Ramos (cell line): ENCODE measurements around the gene MYLK.
"Not testable (repeated sequence)": the region's sequence is repeated elsewhere in the genome, so short reads cannot be mapped to it uniquely, and the experiment has no call there.

Experiments used
- in situ Hi-C: fragments of 300-500 bp; cut with MboI; formaldehyde crosslinking; loops from one replicate; pipeline ENCODE4 v1.14.3; 2022; ENCODE audit warnings: low sequenced_read_pairs; ENCODE audit not compliant: unreplicated experiment

The MYLK gene

GRCh38 chr3:123732447-123732846 lies 151.7 kb downstream of the MYLK start:
- in situ Hi-C loops: no loop called here

GRCh38 chr3:123730829-123731228 lies 153.3 kb downstream of the MYLK start:
- in situ Hi-C loops: no loop called here

- in situ Hi-C loops: no loop called here
Observed at GRCh38 chr3:123728991-123729390, 155.1 kb downstream of the MYLK start.

- in situ Hi-C loops: no loop called here
Observed at GRCh38 chr3:123728014-123728413, 156.1 kb downstream of the MYLK start.

GRCh38 chr3:123725652-123726400 lies 158.3 kb downstream of the MYLK start:
- in situ Hi-C loops: no loop called here

GRCh38 chr3:123724306-123724705 lies 159.8 kb downstream of the MYLK start:
- in situ Hi-C loops: no loop called here

- in situ Hi-C loops: no loop called here
Observed at GRCh38 chr3:123723522-123724168, 160.5 kb downstream of the MYLK start.

GRCh38 chr3:123723070-123723469 lies 161.1 kb downstream of the MYLK start:
- in situ Hi-C loops: no loop called here

- in situ Hi-C loops: no loop called here
Observed at GRCh38 chr3:123722456-123722855, 161.7 kb downstream of the MYLK start.

- in situ Hi-C loops: no loop called here
Observed at GRCh38 chr3:123722021-123722420, 162.1 kb downstream of the MYLK start.

- in situ Hi-C loops: not testable (repeated sequence)
Observed at GRCh38 chr3:123721095-123721689, 162.9 kb downstream of the MYLK start.

- in situ Hi-C loops: no loop called here
Observed at GRCh38 chr3:123720638-123721037, 163.5 kb downstream of the MYLK start.

GRCh38 chr3:123719862-123720453 lies 164.2 kb downstream of the MYLK start:
- in situ Hi-C loops: loop anchor here (5.0 kb wide), 1 partner anchor 78 kb away; no protein-coding TSS in a partner anchor

- in situ Hi-C loops: loop anchor here (5.0 kb wide), 1 partner anchor 77 kb away; no protein-coding TSS in a partner anchor
Observed at GRCh38 chr3:123719061-123719756, 164.9 kb downstream of the MYLK start.

GRCh38 chr3:123718108-123718507 lies 166.0 kb downstream of the MYLK start:
- in situ Hi-C loops: loop anchor here (5.0 kb wide), 1 partner anchor 76 kb away; no protein-coding TSS in a partner anchor

- in situ Hi-C loops: loop anchor here (5.0 kb wide), 1 partner anchor 75 kb away; no protein-coding TSS in a partner anchor
Observed at GRCh38 chr3:123717451-123717850, 166.7 kb downstream of the MYLK start.

GRCh38 chr3:123716411-123716810 lies 167.7 kb downstream of the MYLK start:
- in situ Hi-C loops: loop anchor here (5.0 kb wide), 1 partner anchor 74 kb away; no protein-coding TSS in a partner anchor

- in situ Hi-C loops: no loop called here
Observed at GRCh38 chr3:123713211-123713610, 170.9 kb downstream of the MYLK start.

GRCh38 chr3:123712077-123712860 lies 171.9 kb downstream of the MYLK start:
- in situ Hi-C loops: no loop called here
